ENCODE measurements around the gene ZSCAN12.

Gene ZSCAN12

GRCh38 chr6:28400122-28400451 is 540 bp upstream of the ZSCAN12 start:
- ChIA-PET CTCF (interaction anchor here (0.7 kb wide), 1 partner anchor 539 kb away, joined by 3 read pairs; no protein-coding TSS in a partner anchor), POLR2A (ENCODE audit: low non-redundant PET) (no interaction called here)
- peak overlapping the region; percentile 80 for H3K27ac ChIP-seq
- DNase-seq (ENCODE audit: low spot score), result no peak
- no peak for TF ChIP-seq CTCF (conservative IDR thresholded peaks at IDR 0.05; ENCODE audit: low read depth)

- H3K27ac ChIP-seq, result no peak overlapping the region
- POLR2A ChIA-PET (ENCODE audit: low non-redundant PET), result no interaction called here
- no peak for DNase-seq (ENCODE audit: low spot score)
- TF ChIP-seq CTCF (conservative IDR thresholded peaks at IDR 0.05; ENCODE audit: low read depth), result no peak
- CTCF ChIA-PET, result interaction anchor here (0.9 kb wide), 1 partner anchor 12 kb away, joined by 3 read pairs; no protein-coding TSS in a partner anchor
Measured at GRCh38 chr6:28395918-28396317, 3.6 kb downstream of the ZSCAN12 start.

- ChIA-PET POLR2A (ENCODE audit: low non-redundant PET) (no interaction called here), CTCF (interaction anchor here (0.5 to 1.8 kb wide), 2 partner anchors 10 to 211 kb away, joined by 3 to 5 read pairs; no protein-coding TSS in a partner anchor)
- peak; percentile 24; the same call in 1 of the 2 replicates for TF ChIP-seq CTCF (conservative IDR thresholded peaks at IDR 0.05; ENCODE audit: low read depth)
- H3K27ac ChIP-seq, result no peak overlapping the region
- DNase-seq (ENCODE audit: low spot score), result no peak
Measured at GRCh38 chr6:28393912-28394662, 5.5 kb downstream of the ZSCAN12 start.

GRCh38 chr6:28390688-28391087 is 8.9 kb downstream of the ZSCAN12 start:
- no peak overlapping the region for H3K27ac ChIP-seq
- DNase-seq (ENCODE audit: low spot score), result no peak
- POLR2A ChIA-PET (ENCODE audit: low non-redundant PET), result no interaction called here
- no peak for TF ChIP-seq CTCF (conservative IDR thresholded peaks at IDR 0.05; ENCODE audit: low read depth)
- CTCF ChIA-PET, result no interaction called here

- ChIA-PET CTCF (interaction anchor here (0.6 to 2.0 kb wide), 8 partner anchors 10 to 528 kb away, joined by 3 to 12 read pairs (median 4); partner anchors contain the start of gene ZSCAN12), POLR2A (ENCODE audit: low non-redundant PET) (no interaction called here)
- no peak for TF ChIP-seq CTCF (conservative IDR thresholded peaks at IDR 0.05; ENCODE audit: low read depth)
- no peak for DNase-seq (ENCODE audit: low spot score)
- H3K27ac ChIP-seq, result no peak overlapping the region
Measured at GRCh38 chr6:28384143-28384533, 15.4 kb downstream of the ZSCAN12 start.

GRCh38 chr6:28383235-28384142 is 16.1 kb downstream of the ZSCAN12 start:
- peak; percentile 66 for TF ChIP-seq CTCF (conservative IDR thresholded peaks at IDR 0.05; ENCODE audit: low read depth)
- POLR2A ChIA-PET (ENCODE audit: low non-redundant PET), result no interaction called here
- DNase-seq (ENCODE audit: low spot score), result peak; percentile 82
- H3K27ac ChIP-seq, result peak overlapping the region; percentile 80
- CTCF ChIA-PET, result interaction anchor here (0.6 to 2.0 kb wide), 11 partner anchors 11 to 528 kb away, joined by 3 to 12 read pairs (median 3); partner anchors contain the start of gene ZSCAN12
